G401.6 (cell line): ENCODE measurements around the gene DNLZ.
"Not testable (repeated sequence)": the region's sequence is repeated elsewhere in the genome, so short reads cannot be mapped to it uniquely, and the experiment has no call there.

Experiments
- FAIRE-seq: peaks from 2 replicates; lab custom pipeline; 2012; peaks lifted over from hg19 to GRCh38; lab: Jason Lieb, UNC

DNLZ gene

GRCh38 chr9:136331030-136331429 is 32.5 kb downstream of the DNLZ start:
- no peak for FAIRE-seq

GRCh38 chr9:136330406-136330990 is 33.0 kb downstream of the DNLZ start:
- FAIRE-seq: no peak

- FAIRE-seq: no peak
Measured at GRCh38 chr9:136329636-136330405, 33.7 kb downstream of the DNLZ start.

- no peak for FAIRE-seq
Measured at GRCh38 chr9:136329211-136329627, 34.3 kb downstream of the DNLZ start.

- FAIRE-seq: no peak
Measured at GRCh38 chr9:136328622-136329041, 34.9 kb downstream of the DNLZ start.

- no peak for FAIRE-seq
Measured at GRCh38 chr9:136328011-136328621, 35.4 kb downstream of the DNLZ start.

- no peak for FAIRE-seq
Measured at GRCh38 chr9:136327304-136327974, 36.1 kb downstream of the DNLZ start, which contains the start of gene GPSM1. TSS of gene GPSM1 (plus strand) at chr9:136327539. CDS start at chr9:136327696, 157 bp downstream.

- FAIRE-seq: no peak
Measured at GRCh38 chr9:136326761-136327303, 36.7 kb downstream of the DNLZ start.

GRCh38 chr9:136326061-136326760 is 37.3 kb downstream of the DNLZ start:
- no peak for FAIRE-seq

- FAIRE-seq: no peak
Measured at GRCh38 chr9:136325358-136325757, 38.2 kb downstream of the DNLZ start.

- FAIRE-seq: no peak
Measured at GRCh38 chr9:136324501-136325300, 38.8 kb downstream of the DNLZ start.

GRCh38 chr9:136323371-136323789 is 40.2 kb downstream of the DNLZ start:
- no peak for FAIRE-seq

- no peak for FAIRE-seq
Measured at GRCh38 chr9:136322756-136323330, 40.7 kb downstream of the DNLZ start.

- no peak for FAIRE-seq
Measured at GRCh38 chr9:136321561-136321960, 42.0 kb downstream of the DNLZ start.

GRCh38 chr9:136320972-136321371 is 42.6 kb downstream of the DNLZ start:
- FAIRE-seq: not testable (repeated sequence)

GRCh38 chr9:136319955-136320354 is 43.6 kb downstream of the DNLZ start:
- FAIRE-seq: not testable (repeated sequence)

- FAIRE-seq: not testable (repeated sequence)
Measured at GRCh38 chr9:136319244-136319643, 44.3 kb downstream of the DNLZ start.

- FAIRE-seq: no peak
Measured at GRCh38 chr9:136318776-136319241, 44.7 kb downstream of the DNLZ start.

GRCh38 chr9:136318111-136318775 is 45.3 kb downstream of the DNLZ start:
- no peak for FAIRE-seq

- FAIRE-seq: no peak
Measured at GRCh38 chr9:136317695-136318094, 45.8 kb downstream of the DNLZ start.
